Mammary epithelial cell (primary cell): ENCODE data around the gene DLX3.

Experiments used
- CTCF ChIP-seq, 2 donors: IDR thresholded peaks in 1 of 2; conservative IDR thresholded peaks in 1 of 2; 2 replicates each; pipeline ENCODE4 v1.5.1; 2011 to 2012; ENCODE audit warnings: inconsistent platforms in 2 of 2, low read length in 2 of 2, mild to moderate bottlenecking in 2 of 2, control low read depth in 1 of 2, low read depth in 1 of 2; ENCODE audit not compliant: insufficient read depth in 1 of 2; ENCODE audit errors: extremely low read depth in 1 of 2
- EZH2 ChIP-seq: IDR thresholded peaks from 2 replicates; pipeline ENCODE4 v1.6.1; 2012; ENCODE audit warnings: low read length, inconsistent platforms, borderline replicate concordance

- TF ChIP-seq CTCF (conservative IDR thresholded peaks at IDR 0.05 in 1 of 2, IDR thresholded peaks at IDR 0.05 in 1 of 2; ENCODE audit: extremely low read depth in 1 of 2, insufficient read depth in 1 of 2, low read depth in 1 of 2, low read length in 2 of 2) = no peak
- TF ChIP-seq EZH2 = peak; percentile 56
Observed at GRCh38 chr17:49967621-49968404, 27.2 kb downstream of the DLX3 start.
